Non-pigmented ciliary epithelial cell (primary cell): ENCODE data around the gene KIF3A.

ENCODE experiments used
- DNase-seq: peaks from one replicate; pipeline ENCODE4 v3.0.0-alpha.2; 2010; ENCODE audit warnings: low read depth

KIF3A gene

DNA sequence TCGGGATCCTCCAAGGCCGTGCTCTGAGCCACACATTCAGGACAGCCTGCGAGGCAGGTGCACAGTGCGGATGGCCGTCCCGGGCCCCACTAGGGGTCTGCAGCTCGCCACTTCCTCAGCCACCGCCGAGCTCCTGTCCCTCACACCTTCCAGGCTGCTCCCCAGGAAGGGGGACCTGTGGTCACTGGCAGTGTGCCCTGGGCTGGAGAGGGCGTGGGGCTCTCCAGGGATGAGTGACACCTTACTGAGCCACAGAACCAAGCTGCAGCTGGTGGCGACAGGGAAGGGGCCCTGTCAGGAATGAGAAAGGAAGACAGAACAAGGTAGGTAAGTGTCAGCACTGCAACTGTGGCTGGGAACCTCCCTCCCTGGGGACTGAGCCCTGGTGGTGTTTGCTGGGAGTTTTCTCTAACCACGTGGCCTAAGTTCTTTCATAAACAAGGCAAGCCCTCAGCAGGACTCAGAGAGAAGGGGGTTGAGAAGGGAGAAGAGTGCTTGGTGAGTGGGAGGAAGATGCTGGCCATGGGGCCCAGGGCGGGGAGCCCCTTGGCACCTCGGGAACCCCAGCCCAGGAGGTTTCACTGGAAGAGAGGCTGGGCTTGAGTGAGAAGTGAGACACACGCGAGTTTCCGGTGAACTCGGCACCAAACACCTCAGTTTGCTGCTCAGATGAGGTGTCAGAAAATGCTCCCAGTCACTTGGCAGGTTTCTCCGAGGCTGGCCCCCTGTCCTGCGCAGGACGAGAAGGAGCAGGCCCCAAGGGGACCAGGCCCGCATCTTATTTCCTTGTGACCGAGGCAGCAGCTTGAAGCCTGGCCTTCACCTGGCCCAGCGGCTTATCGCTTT is 74.2 kb downstream of the KIF3A start:
- DNase-seq = no peak

- DNase-seq = no peak
These were observed 75.3 kb downstream of the KIF3A start for GRCh38 chr5:132662004-132662401.

- no peak for DNase-seq
These were observed 75.9 kb downstream of the KIF3A start for GRCh38 chr5:132661231-132662003.

DNA sequence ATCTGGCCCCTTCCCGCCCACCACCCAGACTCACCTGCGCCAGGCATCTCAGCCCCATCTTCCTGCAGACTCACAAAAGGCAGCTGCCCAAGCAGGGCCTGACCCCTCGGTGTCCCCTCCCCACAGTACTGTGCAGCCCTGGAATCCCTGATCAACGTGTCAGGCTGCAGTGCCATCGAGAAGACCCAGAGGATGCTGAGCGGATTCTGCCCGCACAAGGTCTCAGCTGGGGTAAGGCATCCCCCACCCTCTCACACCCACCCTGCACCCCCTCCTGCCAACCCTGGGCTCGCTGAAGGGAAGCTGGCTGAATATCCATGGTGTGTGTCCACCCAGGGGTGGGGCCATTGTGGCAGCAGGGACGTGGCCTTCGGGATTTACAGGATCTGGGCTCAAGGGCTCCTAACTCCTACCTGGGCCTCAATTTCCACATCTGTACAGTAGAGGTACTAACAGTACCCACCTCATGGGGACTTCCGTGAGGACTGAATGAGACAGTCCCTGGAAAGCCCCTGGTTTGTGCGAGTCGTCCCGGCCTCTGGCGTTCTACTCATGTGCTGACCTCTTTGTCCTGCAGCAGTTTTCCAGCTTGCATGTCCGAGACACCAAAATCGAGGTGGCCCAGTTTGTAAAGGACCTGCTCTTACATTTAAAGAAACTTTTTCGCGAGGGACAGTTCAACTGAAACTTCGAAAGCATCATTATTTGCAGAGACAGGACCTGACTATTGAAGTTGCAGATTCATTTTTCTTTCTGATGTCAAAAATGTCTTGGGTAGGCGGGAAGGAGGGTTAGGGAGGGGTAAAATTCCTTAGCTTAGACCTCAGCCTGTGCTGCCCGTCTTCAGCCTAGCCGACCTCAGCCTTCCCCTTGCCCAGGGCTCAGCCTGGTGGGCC is 77.5 kb downstream of the KIF3A start:
- DNase-seq = no peak

- no peak for DNase-seq
These were observed 78.7 kb downstream of the KIF3A start for GRCh38 chr5:132658381-132659302.

DNA sequence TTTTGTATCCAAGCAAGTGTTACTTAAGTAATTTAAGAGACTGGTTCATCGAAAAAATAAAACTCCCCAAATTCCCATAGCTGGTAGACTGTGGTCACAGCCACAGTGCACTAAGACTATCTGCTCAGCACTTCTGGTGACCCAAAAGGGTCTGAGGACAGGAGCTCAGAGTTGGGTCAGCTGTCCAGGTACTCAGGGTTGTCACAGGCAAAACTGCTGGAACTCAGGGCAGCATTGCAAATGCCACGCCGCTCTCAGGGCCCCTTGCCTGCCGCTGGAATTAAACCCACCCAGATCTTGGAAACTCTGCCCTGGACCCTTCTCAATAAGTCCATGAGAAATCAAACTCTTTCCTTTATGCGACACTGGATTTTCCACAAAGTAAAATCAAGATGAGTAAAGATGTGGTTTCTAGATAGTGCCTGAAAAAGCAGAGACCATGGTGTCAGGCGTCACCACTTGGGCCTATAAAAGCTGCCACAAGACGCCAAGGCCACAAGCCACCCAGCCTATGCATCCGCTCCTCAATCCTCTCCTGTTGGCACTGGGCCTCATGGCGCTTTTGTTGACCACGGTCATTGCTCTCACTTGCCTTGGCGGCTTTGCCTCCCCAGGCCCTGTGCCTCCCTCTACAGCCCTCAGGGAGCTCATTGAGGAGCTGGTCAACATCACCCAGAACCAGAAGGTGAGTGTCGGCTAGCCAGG is 79.5 kb downstream of the KIF3A start, which contains the start of gene IL13:
IL13 (plus strand) TSS at position 498 of the 705 bp plus-strand sequence; CDS start at position 512, 14 bp downstream.
- DNase-seq = no peak

DNA sequence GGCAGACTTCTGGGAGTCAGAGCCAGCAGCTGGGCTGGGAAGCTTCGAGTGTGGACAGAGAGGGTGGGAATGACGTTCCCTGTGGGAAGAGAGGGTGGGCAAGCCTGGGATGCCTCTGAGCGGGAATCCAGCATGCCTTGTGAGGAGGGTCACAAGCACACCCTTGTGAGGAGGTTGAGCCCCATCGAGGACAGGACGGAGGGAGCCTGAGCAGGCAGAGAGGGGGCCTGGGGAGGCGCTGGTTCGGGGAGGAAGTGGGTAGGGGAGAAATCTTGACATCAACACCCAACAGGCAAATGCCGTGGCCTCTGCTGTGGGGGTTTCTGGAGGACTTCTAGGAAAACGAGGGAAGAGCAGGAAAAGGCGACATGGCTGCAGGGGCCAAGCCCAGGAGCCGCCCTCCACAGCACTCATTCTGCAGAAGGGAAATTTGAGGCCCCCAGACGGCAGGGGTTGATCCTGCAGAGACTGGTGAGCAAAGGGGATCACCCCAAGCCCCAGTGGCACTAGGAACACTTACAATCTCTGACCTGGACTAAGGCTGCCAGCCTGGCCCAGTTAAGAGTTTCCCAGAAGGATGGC is 80.5 kb downstream of the KIF3A start:
- DNase-seq = no peak

GRCh38 chr5:132655821-132656773 is 81.2 kb downstream of the KIF3A start:
- no peak for DNase-seq

DNA sequence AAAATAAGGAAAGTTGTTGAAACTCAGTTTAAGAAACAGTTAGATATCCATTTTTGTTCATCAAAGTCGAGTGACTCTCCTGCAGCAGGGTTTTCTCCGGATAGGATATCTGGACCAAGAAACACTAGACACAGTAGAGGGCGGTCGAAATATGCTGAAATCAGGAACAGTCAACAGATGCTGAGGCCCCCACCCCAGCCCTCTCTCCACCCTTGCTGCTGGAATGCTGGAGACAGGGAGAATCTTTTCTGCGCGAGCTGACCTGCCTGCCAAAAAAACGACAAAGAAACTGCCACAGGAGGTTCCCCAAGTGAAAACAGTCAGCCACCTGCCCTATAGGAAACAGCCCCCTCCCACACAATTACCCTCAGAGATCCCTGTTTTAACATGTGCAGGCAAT is 83.6 kb downstream of the KIF3A start:
- DNase-seq = no peak

- DNase-seq = no peak
These were observed 85.4 kb downstream of the KIF3A start for GRCh38 chr5:132651838-132652469.

DNA sequence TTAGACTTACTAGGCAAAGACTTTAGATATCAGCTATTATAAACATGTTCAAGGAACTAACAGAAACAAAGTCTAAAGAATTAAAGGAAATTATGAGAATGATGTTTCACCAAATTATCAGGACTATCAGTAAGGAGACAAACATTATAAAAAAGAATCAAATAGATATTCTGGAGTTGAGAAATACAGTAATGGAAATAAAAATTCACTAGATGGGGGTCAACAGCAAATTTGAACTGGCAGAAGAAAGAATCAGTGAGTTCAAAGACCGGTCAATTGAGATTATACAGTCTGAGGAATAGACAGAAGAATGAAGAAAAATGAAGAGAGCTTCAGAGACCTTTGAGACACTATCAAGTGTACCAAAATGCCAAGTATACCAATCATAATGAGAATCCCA is 89.0 kb downstream of the KIF3A start:
- no peak for DNase-seq

- no peak for DNase-seq
These were observed 89.9 kb downstream of the KIF3A start for GRCh38 chr5:132647473-132647872.

DNA sequence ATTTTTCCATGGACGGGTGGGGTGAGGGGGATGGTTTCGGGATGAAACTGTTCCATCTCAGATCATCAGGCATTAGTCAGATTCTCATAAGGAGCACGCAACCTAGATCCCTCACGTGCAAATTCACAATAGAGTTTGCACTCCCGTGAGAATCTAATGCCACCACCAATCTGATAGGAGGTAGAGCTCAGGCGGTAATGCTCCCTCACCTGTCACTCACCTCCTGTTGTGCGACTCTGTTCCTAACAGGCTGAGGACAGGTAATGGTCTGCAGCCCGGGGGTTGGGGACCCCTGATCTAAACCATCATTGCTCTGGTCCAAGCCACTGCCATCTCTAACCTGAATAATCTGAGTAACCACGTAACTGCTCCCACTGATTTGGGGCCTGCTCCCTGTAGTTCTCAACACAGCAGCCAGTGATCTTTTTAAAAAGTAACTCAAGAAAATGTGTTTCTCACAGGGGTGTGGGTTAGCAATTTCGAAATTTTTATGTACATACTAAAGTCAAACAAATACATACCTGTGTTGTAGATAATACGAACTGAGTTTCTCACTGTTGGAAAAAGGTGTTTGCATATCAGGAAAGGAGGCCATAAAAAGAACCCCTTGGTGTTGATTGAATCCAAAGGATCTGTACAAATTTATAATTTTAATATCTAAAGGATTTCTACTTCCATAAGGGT is 90.6 kb downstream of the KIF3A start:
- no peak for DNase-seq

DNA sequence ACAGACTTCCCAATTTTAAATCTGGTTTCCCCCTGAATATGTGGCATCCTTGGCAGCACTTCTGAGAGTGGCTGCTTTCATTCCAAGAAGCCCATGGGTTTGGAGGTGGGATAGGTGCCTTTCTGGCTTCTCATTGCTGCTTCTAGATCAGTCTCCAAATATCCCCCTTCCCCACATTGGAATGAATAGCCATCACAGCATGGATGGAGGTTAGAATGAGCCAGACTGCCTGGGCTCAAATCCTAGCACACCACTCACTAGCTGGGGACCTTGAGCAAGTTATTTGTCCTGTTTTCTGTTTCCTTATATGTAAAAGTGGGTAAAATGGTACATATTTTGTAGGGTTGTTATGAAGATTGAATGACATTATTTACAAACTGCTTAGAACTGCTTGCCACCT is 93.2 kb downstream of the KIF3A start:
- no peak for DNase-seq
